Stimulated activated CD4-positive, alpha-beta T cell treated with anti-CD3 and anti-CD28 coated beads, TNF-alpha, amount 100 ng/mL, for 48 hours (primary cell): ENCODE measurements around the gene SLC10A3.

Source experiments
- DNase-seq, 3 donors: peaks; one replicate each; pipeline ENCODE4 v3.0.0-alpha.2; 2020; ENCODE audit warnings: low read depth in 3 of 3

The SLC10A3 gene

DNA sequence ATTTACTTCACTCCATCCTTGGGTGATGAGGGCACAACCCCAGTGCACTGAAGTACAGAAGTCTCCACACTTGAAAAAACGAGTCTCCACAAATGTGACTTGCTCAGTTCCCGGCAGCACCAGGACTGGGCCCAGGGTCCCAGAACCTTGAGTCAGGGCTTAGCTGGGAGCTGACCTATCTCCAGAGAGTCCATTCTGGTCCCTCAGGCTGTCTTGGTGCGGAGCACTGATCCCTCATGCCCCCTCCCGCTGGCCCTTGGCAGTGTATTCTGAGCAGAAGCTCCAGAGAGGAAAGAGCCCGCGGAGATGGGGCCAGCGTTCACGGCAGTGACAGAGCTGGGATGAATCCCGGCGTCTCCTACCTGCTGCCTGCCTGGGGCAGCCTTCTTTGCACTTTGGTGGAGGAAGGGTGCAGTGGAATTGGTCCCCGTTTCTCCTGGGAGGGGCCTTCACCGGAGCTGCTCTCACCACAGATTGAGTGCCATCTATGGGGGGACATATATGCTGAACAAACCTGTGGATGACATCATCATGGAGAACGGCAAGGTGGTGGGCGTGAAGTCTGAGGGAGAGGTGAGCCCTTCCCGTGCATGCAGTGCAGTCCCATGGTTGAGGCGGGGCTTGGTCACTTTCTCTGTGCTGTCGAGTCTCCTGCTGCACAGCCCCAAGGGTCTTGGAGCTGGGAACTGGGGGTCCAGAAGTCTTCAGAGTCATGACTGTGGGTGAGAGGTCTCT is 49.6 kb downstream of the SLC10A3 start:
- DNase-seq = no peak

DNA sequence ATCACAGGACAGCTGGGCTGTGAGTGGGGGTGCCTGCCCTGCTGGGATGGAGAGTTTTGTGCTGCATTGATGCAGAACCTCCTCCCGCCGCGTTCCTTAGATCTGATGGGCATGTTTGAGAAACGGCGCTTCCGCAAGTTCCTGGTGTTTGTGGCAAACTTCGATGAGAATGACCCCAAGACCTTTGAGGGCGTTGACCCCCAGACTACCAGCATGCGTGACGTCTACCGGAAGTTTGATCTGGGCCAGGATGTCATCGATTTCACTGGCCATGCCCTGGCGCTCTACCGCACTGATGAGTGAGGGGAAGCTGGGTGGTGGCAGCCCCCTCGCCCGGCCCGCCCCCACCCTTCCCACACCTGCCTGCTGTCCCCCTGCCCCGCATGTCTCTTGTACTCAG is 50.6 kb downstream of the SLC10A3 start:
- no peak for DNase-seq

DNA sequence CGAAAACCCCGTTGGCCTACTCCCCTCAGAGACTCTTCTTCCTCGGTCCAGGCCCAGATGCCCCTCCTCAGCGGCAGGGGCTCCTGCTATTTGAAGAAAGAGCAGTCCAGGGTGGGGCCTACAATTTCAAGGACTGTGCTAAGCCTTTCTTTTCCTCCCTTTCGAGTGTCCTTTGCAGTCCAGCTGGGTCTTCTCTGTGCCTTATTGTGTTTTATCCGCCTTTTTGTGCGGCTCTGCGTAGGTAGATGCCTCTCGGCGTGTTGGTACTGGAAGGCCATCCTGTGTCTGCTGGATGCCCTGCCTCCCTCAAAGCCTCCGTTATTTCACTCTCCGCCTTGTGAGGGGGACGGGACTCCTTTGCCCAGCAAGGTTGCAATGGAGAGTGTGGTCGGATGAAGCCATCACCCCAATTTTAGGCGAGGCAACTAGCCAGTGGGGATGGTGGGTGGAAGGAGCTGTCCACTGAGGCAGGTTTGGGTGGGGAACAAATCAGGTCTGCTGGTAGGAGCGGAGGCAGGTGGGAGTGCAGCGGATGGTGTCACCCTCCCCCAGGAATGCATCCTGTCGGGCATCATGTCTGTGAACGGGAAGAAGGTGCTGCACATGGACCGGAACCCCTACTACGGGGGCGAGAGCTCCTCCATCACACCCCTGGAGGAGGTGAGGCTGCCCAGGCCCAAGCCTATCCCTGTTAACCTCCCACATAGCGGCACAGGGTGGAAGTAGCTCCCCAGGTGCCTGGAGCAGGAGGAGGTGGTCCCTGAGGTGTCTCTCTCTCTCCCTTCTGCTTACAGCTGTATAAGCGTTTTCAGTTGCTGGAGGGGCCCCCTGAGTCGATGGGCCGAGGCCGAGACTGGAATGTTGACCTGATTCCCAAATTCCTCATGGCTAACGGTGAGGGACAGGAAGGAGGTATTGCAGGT is 52.2 kb downstream of the SLC10A3 start:
- DNase-seq = no peak
